LNCAP (cell line): ENCODE measurements around the gene ZNF215.

Experiments used
- TF ChIP-seq, protein P1 (sequence below): fragments of 450-650 bp; IDR thresholded peaks from 2 replicates; pipeline ENCODE4 v1.5.1; 2017; ENCODE audit warnings: mild to moderate bottlenecking

ZNF215 gene

DNA sequence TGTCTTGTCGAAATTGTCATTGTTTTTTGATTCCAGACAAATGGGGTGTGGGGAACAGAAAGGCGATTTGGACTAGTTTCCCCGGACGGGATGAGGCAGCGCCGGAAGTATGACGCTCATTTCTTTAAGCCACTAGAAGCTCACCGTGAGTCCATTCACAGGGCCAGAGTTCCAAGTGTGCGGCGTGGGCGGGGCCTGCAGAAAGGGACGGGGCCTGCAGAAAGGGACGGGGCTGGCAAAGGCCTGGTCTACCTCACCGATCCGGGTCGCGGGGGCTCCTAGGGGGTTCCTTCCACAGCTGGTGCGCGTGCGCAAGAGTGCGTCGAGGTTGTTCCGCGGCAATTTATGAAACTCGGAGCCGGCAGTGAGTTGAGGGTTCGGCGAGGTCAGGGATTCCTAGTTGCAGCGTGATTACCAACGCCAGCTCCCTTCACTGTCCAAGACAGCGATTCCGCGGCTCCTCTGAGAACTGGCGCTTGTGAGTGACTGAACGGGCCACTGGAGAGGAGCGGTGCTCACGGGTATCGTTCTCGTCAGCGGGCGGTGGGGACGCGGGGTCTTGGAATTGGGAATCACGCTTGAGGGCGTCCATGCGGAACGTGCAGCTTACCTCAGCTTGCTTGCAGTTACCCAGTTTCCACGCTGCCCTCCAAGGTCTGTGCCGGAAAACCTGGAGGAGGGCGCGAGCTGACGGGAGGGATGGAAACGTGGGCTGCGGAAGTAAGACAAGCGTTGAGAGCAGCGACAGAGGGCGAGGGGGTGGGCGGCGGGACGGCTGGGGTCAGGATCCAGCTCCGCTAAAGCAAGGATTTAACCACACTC lies at the start of gene ZNF215:
Gene ZNF215 (plus strand): TSS at position 219 of the 822 bp plus-strand sequence. CDS start 5,847 bp downstream, outside the sequence.
- TF ChIP-seq, protein P1, sequence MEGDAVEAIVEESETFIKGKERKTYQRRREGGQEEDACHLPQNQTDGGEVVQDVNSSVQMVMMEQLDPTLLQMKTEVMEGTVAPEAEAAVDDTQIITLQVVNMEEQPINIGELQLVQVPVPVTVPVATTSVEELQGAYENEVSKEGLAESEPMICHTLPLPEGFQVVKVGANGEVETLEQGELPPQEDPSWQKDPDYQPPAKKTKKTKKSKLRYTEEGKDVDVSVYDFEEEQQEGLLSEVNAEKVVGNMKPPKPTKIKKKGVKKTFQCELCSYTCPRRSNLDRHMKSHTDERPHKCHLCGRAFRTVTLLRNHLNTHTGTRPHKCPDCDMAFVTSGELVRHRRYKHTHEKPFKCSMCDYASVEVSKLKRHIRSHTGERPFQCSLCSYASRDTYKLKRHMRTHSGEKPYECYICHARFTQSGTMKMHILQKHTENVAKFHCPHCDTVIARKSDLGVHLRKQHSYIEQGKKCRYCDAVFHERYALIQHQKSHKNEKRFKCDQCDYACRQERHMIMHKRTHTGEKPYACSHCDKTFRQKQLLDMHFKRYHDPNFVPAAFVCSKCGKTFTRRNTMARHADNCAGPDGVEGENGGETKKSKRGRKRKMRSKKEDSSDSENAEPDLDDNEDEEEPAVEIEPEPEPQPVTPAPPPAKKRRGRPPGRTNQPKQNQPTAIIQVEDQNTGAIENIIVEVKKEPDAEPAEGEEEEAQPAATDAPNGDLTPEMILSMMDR, result no peak

DNA sequence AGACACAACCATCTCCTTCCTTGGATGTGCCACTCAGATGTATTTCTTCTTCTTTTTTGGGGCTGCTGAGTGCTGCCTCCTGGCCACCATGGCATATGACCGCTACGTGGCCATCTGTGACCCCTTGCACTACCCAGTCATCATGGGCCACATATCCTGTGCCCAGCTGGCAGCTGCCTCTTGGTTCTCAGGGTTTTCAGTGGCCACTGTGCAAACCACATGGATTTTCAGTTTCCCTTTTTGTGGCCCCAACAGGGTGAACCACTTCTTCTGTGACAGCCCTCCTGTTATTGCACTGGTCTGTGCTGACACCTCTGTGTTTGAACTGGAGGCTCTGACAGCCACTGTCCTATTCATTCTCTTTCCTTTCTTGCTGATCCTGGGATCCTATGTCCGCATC lies 49.3 kb upstream of the ZNF215 start:
- TF ChIP-seq, protein P1, result no peak

DNA sequence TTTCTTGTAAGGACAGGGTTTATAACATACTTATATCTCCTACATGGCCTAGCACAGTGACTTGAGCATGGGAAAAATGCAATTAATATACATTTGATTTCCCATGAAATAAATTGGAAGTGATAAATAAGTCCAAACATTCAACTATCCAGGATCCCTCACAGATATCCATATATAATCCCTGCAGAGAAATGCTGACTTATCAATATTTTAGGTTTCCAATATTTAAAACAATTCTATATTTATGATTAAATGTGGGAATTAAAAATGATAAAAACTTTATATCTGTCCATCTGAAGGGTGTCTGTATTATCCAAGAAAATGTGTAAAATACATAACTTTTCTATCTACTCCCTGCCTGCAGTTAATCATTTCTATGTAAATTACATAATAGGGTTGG lies 43.5 kb upstream of the ZNF215 start:
- TF ChIP-seq, protein P1, result no peak

- TF ChIP-seq, protein P1, result no peak
Measured at GRCh38 chr11:6888830-6889229, 37.4 kb upstream of the ZNF215 start.

- TF ChIP-seq, protein P1, result no peak
Measured at GRCh38 chr11:6889835-6890234, 36.4 kb upstream of the ZNF215 start.

- TF ChIP-seq, protein P1, result no peak
Measured at GRCh38 chr11:6892400-6892799, 33.8 kb upstream of the ZNF215 start, which contains the start of gene OR2D2. TSS of gene OR2D2 (minus strand) at chr11:6892500. CDS start at chr11:6892500, 0 bp downstream.

DNA sequence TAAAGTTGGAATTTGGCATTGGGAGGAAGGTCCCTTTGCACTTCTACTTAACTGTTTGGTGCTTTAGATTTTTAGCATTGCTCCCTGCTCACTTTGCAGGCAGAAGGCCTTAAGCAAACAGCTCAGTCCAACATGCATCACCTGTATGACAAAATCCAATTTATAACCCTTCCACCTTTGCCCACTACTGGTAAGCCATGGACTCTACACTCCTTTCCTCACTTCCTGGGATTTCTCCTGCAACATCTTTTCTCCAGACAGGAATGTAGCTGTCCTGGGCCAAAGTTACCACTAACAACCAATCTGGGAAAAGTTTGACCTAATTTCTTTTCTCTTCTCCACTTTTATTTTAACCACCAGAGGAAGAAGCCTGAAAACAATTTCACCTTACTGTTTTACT lies 32.1 kb upstream of the ZNF215 start:
- TF ChIP-seq, protein P1, result no peak
